Mononuclear cell (primary cell): Measurements from ENCODE around the gene PLA2G4E. TPM values are rescaled to one million over a fixed set of nuclear protein-coding genes. Genes with fewer than 3 reads are reported as not detected.

ENCODE experiments used
- H3K27me3 ChIP-seq: 2 replicates; pipeline ENCODE4 v1.6.0; 2011; ENCODE audit warnings: low read length, control low read depth; ENCODE audit not compliant: insufficient read depth
- H3K4me1 ChIP-seq: 2 replicates; pipeline ENCODE4 v1.5.1; 2011; ENCODE audit warnings: mild to moderate bottlenecking, low read length, control low read depth; ENCODE audit not compliant: insufficient read depth
- H3K4me3 ChIP-seq: 2 replicates; pipeline ENCODE4 v1.5.1; 2011; ENCODE audit warnings: mild to moderate bottlenecking, low read length, moderate library complexity
- H3K9me3 ChIP-seq: 2 replicates; pipeline ENCODE4 v1.5.1; 2011; ENCODE audit warnings: low read depth, mild to moderate bottlenecking, control low read depth, low read length
- total RNA-seq: library from RNA; depleted of rRNA; stranded (reverse); fragments of >200 nt; gene quantifications from one replicate; pipeline ENCODE4 v1.2.3, GENCODE V29; 2012

The PLA2G4E gene
- total RNA-seq, 1 donor: not detected

DNA sequence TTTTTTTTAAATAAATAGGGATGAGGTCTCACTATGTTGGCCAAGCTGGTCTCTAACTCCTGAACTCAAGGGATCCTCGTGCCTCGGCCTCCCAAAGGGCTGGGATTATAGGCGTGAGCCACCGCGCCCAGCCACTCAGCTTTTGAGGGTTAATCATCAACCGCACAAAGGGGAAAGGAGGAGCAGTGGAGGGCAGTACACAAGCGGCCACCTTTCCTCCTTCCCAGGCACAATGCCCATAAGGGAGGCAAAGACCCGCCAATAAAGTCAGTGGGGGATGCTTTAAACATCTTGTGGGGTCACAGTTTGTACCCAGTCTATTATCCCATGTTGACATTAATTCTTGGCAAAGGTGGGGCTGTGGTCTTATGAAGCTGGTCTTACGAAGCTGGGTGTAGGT lies 80.9 kb downstream of the PLA2G4E start:
- Histone ChIP-seq H3K9me3 (no peaks in the 10 kb centered on the region), H3K4me3 (no peak overlapping the region), H3K4me1 (peaks cover 33% of the 10 kb centered on the region), H3K27me3 (no peaks in the 10 kb centered on the region)

DNA sequence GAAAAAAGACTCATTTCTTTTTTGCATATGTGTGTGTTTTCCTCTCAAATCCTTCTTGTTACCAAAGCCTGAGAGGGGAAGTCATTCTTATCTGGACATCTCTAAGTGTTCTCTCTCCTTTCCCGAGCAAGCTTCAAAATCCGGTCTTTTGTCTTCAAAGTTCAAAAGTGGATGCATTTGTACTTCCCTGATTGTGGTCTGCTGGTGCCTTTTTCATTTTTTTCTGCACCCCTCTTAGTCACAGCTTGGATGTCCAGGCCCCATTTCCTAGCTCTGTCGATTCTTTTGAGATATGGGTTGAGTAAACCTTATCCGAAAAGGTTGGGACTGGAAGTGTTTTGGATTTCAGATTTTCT lies 83.3 kb downstream of the PLA2G4E start:
- H3K9me3 ChIP-seq: no peaks in the 10 kb centered on the region
- peaks cover 47% of the 10 kb centered on the region for H3K4me1 ChIP-seq
- no peaks in the 10 kb centered on the region for H3K27me3 ChIP-seq
- no peak overlapping the region for H3K4me3 ChIP-seq

DNA sequence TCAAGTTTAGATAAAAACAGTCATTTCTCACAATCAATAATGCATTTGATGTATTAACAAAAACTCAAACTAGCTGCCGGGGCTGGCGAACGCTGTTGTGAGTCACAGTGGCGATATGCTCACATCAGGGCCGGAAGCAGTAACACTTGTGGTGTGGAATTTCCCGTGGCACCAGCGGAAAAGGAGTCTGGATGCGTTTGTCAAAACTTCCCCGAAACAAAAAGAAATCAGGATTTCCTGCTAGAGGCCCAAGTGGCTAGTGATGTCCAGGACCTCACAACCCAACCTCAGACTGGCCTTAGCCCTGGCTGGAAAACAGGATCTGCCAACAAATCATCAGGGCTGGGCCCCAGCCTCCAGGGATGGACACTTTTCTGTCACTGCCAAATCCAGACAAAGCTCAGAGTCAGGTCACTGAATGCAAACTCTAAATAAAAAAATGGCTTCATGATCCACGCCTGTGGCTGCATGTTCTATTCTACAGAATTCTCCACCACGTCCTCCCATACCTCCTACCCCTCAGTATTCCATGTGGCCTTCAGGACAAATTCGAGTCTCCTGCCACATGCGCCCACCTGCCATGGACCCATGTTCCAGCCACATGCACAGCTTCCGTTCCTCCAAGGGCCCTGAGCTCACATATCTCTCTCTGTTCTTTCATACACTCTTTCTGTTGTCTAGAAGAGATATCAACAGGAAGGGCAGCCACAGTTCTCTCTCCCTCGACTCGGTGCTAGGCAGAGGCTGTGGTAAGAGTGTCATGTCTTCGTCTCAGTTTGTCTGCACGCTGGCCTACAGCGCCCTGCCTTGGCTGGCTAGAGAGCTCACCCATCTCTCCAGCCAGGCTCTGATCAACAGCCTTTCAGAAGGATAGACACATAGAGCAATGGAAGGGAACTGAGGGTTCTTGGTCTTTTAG lies 83.9 kb downstream of the PLA2G4E start:
- Histone ChIP-seq H3K4me1 (peaks cover 47% of the 10 kb centered on the region), H3K4me3 (no peak overlapping the region), H3K27me3 (no peaks in the 10 kb centered on the region), H3K9me3 (no peaks in the 10 kb centered on the region)

DNA sequence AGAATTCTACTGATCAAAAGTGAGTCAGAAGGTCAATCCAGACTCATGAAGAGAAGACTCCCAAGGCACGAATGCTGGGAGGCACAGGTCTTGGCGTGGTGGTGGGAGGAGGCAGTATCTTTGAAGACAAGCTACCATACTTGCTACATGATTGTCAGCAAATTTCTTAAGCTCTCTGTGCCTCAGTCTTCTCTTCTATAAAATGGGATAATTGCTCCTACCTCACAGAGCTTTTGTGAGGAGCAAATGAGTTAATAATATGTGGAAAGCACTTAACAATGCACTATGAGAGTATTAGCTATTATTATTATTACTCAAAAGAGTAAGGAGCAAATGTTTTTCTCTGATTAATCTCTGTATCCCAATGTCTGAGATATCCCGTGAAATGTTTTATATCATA lies 84.7 kb downstream of the PLA2G4E start:
- Histone ChIP-seq H3K9me3 (no peaks in the 10 kb centered on the region), H3K4me3 (no peak overlapping the region), H3K27me3 (no peaks in the 10 kb centered on the region), H3K4me1 (peaks cover 49% of the 10 kb centered on the region)

DNA sequence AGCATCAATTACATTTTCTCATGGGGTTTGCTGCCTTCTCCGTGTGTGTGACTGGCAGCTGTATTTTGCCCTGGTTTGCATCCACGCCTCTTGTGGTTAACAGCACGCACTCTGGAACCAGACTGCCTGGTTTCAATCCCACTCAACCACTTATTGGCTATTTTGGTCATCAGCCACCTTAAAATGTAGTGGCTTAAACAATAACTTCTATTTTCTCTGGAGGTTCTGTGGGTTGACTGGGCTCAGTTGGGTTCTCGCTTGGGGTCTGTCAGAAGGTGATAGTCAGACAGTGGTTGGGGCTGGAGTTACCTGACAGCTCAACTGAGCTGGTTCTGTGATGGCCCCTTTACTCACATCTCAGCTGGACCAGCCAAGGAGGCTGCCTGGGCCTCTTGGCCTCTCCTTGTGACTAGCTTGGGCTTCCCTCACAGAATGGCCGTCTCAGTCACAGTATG lies 85.2 kb downstream of the PLA2G4E start:
- Histone ChIP-seq H3K4me3 (no peak overlapping the region), H3K4me1 (peaks cover 54% of the 10 kb centered on the region), H3K27me3 (no peaks in the 10 kb centered on the region), H3K9me3 (no peaks in the 10 kb centered on the region)

DNA sequence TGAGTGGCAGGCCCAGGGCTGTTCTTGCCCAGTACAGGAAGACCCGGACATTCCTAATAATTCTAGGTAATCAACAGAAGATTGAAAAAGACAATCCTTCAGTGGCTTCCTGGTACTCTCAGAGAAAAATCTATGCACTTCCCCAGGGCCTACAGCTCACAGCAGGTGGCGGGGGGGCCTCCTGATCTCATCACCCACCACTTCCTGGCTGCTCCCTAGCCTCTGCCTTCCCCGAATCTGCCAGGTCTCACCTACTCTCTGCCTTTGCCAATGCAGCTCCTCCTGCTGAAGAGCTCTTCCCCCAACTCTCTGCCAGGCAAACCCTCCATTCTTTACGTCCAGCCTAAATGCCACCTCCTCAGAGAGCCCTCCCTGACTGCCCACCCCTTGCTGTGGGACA lies 86.0 kb downstream of the PLA2G4E start:
- H3K27me3 ChIP-seq: no peaks in the 10 kb centered on the region
- no peak overlapping the region for H3K4me3 ChIP-seq
- H3K9me3 ChIP-seq: no peaks in the 10 kb centered on the region
- H3K4me1 ChIP-seq: peaks cover 62% of the 10 kb centered on the region

DNA sequence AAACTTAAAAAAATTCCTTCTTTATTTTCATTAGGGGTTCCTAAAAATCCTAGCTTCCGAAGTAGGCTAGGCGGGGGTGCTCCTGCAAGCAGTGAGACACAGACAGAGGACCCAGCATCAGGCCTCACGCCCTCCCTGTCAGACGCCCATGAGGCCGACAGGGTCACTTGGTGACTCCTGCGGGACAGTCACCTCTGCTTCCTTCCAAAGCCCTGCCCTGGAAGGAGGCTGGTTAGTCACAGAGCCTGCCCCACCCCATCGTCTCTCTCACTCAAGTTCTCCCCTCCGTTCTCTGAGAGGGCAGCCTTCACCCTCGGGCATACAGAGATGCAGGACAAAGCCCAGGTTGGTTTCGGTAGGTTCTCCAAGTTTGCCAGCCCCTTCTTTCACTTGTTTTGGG lies 87.1 kb downstream of the PLA2G4E start:
- no peaks in the 10 kb centered on the region for H3K27me3 ChIP-seq
- no peaks in the 10 kb centered on the region for H3K9me3 ChIP-seq
- no peak overlapping the region for H3K4me3 ChIP-seq
- peaks cover 72% of the 10 kb centered on the region for H3K4me1 ChIP-seq

DNA sequence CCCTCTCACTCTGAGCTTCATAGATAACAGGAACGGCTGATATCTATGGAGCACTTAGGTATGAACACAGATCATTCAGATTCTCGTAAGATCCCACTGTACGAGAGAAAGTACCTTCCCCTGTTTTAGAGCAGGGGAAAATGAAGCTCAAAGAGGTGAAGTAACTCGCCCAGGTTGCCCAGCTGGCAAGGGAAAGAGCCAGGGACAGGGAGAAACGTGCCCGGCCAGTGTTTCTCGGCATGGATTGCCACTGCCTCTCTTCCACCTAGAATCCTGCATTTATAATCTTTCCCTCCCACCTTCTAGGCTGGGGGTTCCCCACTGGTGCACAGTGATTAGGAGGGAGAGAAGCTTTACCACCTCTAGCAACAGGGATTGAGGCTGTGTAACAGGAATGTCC lies 87.5 kb downstream of the PLA2G4E start:
- no peak overlapping the region for H3K4me3 ChIP-seq
- peaks cover 76% of the 10 kb centered on the region for H3K4me1 ChIP-seq
- H3K9me3 ChIP-seq: no peaks in the 10 kb centered on the region
- H3K27me3 ChIP-seq: no peaks in the 10 kb centered on the region

DNA sequence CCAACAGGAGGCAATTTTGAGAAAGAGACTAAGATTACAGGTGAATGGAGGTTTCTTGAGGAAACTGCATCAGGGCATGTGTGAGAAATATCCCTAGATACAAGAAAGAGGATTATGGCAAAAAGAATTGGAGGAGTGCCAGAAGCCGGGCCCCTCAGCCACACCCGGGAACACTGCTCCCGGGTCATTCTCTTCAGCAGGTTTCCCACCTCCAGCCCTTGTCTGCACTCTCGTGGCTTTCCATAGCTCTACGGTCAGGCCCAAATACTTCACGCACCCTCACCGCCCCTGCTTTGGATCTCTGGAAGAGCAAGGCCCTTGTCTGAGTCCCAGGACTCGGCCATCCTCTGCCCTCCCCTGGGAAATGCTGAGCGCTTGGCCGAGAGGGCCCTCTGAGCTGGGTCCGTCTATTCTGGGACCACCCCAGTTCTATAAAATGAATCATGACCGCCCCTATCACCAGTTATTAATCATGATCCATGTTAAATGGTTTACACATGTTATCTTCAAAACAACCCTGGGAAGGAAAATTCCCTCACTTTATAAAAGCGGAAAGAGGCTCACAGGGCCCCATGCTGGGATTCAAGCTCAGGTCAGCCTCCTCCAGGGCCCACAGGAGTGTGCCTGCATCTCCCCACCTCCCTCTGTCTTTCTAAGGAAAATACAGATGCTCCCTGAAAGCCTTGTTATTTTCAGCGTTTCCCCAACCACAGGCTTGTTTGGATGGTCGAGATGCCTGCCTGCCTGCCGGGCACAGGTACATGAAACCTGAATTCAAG lies 88.1 kb downstream of the PLA2G4E start:
- Histone ChIP-seq H3K4me1 (peaks cover 76% of the 10 kb centered on the region), H3K27me3 (no peaks in the 10 kb centered on the region), H3K9me3 (no peaks in the 10 kb centered on the region), H3K4me3 (no peak overlapping the region)

DNA sequence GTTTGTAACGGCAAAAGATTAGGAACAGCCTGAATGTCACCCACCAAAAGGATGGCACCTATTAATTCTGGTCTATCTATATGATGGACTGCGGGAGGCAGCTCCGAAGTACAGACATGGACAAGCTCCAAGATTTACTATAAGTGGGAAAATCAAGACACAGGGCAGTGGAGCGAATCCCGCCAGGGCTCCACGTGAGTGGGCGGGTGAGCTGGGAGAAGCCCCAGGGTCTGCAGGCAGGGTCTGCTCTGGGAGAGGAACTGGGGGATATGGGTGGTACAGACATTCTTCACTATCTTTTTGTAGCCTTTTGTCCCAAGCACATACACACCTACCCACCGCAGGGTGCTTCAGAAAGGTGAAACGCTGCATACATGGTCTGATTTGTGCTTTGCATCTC lies 88.7 kb downstream of the PLA2G4E start:
- Histone ChIP-seq H3K27me3 (no peaks in the 10 kb centered on the region), H3K4me3 (no peak overlapping the region), H3K9me3 (no peaks in the 10 kb centered on the region), H3K4me1 (peaks cover 76% of the 10 kb centered on the region)

Other genes with a start within 250 kb of the PLA2G4E start
- 10.5 TPM for gene MAPKBP1, start 246.6 kb downstream of the PLA2G4E start, total RNA-seq
- gene JMJD7, start 192.9 kb downstream of the PLA2G4E start, total RNA-seq: 9.1 TPM
- 4.2 TPM for gene PLA2G4B, start 182.2 kb downstream of the PLA2G4E start, total RNA-seq
- gene SPTBN5, start 127.0 kb downstream of the PLA2G4E start, total RNA-seq: 0.31 TPM
- 35.3 TPM for gene EHD4, start 48.5 kb downstream of the PLA2G4E start, total RNA-seq
- gene PLA2G4D, start 73.5 kb upstream of the PLA2G4E start, total RNA-seq: not detected
- gene PLA2G4F, start 135.6 kb upstream of the PLA2G4E start, total RNA-seq: not detected
- 103 TPM for gene VPS39, start 187.3 kb upstream of the PLA2G4E start, total RNA-seq